Stimulated activated naive B cell treated with anti-CD40 and anti-IgM and Interleukin-4, amounts not matched to agents 10 μg/mL and 1 μg/mL and 100 μg/mL, for 72 hours (primary cell): ENCODE data around the gene NUP93.

Source experiments
- ATAC-seq, 2 donors: fragments of 150-1000 bp; cut with Tn5 transposase; replicated peaks; 2 replicates each; pipeline ENCODE4 v1.10.0; 2021; ENCODE audit warnings: moderate library complexity in 1 of 2
- DNase-seq: peaks from one replicate; pipeline ENCODE4 v3.0.0; 2021
- H3K27ac Mint-ChIP-seq: one replicate; pipeline ENCODE4 v1.8.0; 2022; ENCODE audit warnings: mild to moderate bottlenecking, mixed read lengths
- H3K27me3 Mint-ChIP-seq, 2 donors: one replicate each; pipeline ENCODE4 v1.8.0; 2022; ENCODE audit warnings: mixed read lengths in 2 of 2
- H3K36me3 Mint-ChIP-seq, 2 donors: one replicate each; pipeline ENCODE4 v1.8.0; 2022; ENCODE audit warnings: mixed read lengths in 2 of 2, mild to moderate bottlenecking in 1 of 2
- H3K4me1 Mint-ChIP-seq, 2 donors: one replicate each; pipeline ENCODE4 v1.8.0; 2022; ENCODE audit warnings: mixed read lengths in 2 of 2, mild to moderate bottlenecking in 1 of 2
- H3K4me3 Mint-ChIP-seq, 2 donors: one replicate each; pipeline ENCODE4 v1.8.0; 2022; ENCODE audit warnings: mild to moderate bottlenecking in 2 of 2, mixed read lengths in 2 of 2, moderate library complexity in 1 of 2
- H3K9me3 Mint-ChIP-seq, 2 donors: one replicate each; pipeline ENCODE4 v1.8.0; 2022; ENCODE audit warnings: mixed read lengths in 2 of 2, mild to moderate bottlenecking in 1 of 2

Gene NUP93

DNA sequence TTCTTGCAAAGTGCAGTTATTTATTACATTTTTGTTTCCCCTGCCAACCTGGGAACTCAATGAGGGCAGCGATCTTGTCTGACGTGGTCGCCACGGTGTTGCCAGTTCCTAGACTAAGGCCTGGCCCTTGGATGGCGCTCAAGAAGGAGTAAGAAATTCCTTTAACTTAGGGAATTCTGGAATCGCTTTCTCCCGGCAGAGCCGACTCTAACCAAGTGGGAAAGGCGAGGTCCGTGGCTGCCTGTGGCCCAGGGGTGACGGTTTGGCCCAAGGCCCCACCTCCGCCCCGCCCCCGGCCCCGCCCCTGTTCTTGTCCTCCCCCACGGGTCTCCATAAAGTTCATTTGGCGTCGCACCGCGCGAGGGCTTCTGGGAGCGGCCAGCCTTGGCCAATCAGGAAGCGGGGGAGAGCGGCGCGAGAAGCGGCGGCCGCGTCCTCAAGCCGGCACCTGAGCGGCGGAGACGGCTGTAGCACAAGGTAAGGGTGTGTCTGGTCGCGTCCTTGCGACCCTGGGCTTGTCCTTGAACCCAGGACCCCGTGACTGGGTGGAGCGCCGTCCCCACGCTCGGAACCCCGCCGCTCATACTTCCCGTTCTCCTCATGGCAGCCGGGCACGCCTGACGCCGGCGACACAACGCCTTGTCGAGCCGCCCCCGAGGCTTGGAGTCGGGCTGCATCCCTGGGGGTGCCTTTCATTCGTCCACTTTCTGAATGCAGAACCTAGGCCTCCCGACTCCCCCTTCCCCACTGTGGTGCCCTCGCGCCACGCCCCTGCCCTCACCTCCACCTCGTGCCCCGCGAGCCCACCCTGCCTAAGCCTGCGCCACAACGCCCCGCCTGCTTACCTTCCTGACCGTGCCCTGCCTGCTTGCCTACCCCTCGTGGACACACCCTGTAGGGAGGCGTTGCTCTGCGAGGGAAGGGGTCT, at the start of gene NUP93:
Gene NUP93 (plus strand): TSS at position 395 of the 928 bp plus-strand sequence. CDS start 18,119 bp downstream, outside the sequence.
- no peaks in the 10 kb centered on the region for H3K36me3 Mint-ChIP-seq
- peak within 1 kb of the TSS; percentile 82 for H3K27ac Mint-ChIP-seq
- ATAC-seq (peak; percentile 86 to 91), DNase-seq (peak; percentile 85)
- H3K27me3 Mint-ChIP-seq, result no peaks in the 10 kb centered on the region
- H3K4me3 Mint-ChIP-seq, result no peak within 1 kb of the TSS
- H3K9me3 Mint-ChIP-seq, result no peaks in the 10 kb centered on the region
- H3K4me1 Mint-ChIP-seq, result peaks cover 12% of the 10 kb centered on the region in 2 donors

DNA sequence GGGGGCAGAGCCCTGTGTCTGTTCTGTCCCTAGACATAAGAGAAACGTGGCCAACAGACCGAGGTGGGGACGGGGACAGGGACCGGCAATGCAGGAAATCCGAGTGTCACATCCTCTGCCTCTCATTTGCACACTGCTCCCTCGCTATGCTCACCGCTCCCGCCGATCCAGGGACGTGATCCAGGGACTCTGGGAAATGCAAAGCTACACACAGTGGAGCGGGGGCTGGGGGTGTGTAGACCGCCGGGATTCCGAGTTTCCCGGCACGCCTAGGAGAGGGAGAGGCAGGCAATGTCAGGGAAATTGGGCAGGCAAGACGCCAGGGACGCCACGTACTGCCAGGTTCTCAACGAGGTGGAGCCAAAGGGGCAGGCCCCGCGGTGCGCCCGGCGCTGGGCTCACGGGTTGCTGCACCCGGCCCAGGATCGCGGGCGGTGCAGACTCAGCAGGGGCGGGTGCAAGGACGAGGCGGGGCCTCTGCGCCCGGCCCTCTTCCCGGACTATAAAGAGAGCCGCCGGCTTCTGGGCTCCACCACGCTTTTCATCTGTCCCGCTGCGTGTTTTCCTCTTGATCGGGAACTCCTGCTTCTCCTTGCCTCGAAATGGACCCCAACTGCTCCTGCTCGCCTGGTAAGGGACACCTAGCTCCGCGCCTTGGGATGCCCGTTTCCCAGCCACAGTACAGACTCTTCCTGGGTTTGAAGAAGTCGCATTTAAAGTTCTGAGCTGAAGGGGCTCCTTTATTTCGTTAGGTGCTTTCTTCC, 47.8 kb upstream of the NUP93 start, which contains the start of gene MT1X:
Gene MT1X (plus strand): TSS at position 532 of the 764 bp plus-strand sequence. CDS start 71 bp downstream, at position 603.
- peak within 1 kb of the TSS; percentile 86 for H3K27ac Mint-ChIP-seq

DNA sequence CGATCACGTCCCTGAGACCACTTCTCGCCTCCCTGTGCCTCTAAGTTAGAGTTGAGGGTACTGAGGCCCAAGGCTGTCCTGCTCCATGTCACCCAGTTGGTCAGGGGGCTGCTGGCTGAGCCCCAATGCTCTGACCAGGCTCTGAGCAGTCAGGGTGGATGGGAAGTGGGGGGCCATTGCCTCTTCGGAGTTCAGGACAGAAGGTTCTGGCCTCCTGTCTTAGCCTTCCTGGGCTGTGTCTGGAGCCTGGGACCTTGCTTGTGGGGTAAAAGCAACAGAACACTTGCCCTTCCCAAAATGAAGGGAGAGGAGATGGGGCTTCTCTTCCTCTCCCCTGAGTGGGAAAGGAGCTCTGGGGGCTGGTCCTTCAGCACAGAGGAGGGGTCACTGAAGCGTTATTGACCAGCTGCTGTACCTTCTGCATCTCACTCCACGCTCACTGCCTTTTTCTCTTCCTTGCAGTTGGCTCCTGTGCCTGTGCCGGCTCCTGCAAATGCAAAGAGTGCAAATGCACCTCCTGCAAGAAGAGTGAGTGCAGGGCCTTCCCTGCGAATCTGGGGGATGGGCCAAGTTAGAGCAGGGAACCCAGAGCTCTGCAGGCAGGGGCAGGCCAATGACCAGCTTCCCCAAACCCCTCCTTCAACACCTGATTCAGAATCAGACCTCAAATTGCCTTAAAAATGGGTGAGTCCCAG, 47.1 kb upstream of the NUP93 start:
- H3K27ac Mint-ChIP-seq, result peak overlapping the region; percentile 86
- H3K27me3 Mint-ChIP-seq, result peaks cover 10 to 17% of the 10 kb centered on the region in 2 donors
- ATAC-seq, result peak; percentile 7 to 17
- no peaks in the 10 kb centered on the region for H3K9me3 Mint-ChIP-seq
- H3K4me1 Mint-ChIP-seq, result peaks cover 10 to 15% of the 10 kb centered on the region in 2 donors
- peak overlapping the region; percentile 91 to 92 for H3K4me3 Mint-ChIP-seq
- DNase-seq, result no peak
- peaks cover 7 to 10% of the 10 kb centered on the region in 2 donors for H3K36me3 Mint-ChIP-seq

More for the DNA sequence above, 47.8 kb upstream of the NUP93 start, which contains the start of gene MT1X:
- H3K9me3 Mint-ChIP-seq, result no peaks in the 10 kb centered on the region
- peaks cover 7 to 10% of the 10 kb centered on the region in 2 donors for H3K36me3 Mint-ChIP-seq
- H3K4me1 Mint-ChIP-seq, result peaks cover 10 to 15% of the 10 kb centered on the region in 2 donors
- peak; percentile 99 to 100 for ATAC-seq
- peak; percentile 82 for DNase-seq
- H3K4me3 Mint-ChIP-seq, result peak within 1 kb of the TSS; percentile 91 to 92
- peaks cover 14 to 20% of the 10 kb centered on the region in 2 donors for H3K27me3 Mint-ChIP-seq

DNA sequence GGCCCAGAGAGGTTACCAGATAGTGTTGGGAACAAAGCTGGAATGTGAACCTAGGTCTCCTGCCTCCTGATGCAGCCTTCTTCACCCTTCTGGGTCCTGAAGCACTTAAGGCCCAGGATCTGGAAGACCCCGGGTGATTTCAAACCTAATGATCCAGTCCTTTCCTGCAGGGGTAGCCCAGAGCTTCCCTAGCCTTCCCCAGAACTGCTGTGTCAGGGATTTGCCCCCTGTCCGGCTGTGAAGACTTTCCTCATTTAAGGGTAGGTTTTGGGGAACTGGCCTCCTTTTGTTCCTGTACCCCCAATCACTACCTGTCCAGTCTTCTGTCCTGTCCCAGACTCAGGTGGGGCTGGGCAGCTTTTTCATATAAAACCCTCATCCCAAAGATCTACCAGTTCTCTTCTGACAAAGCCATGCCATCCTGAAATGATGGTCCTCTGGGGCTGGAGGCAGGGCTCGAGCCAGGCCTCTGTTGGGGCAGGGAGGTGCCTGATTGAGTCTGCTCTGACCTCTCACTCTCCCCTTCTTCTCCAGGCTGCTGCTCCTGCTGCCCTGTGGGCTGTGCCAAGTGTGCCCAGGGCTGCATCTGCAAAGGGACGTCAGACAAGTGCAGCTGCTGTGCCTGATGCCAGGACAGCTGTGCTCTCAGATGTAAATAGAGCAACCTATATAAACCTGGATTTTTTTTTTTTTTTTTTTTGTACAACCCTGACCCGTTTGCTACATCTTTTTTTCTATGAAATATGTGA, 46.3 kb upstream of the NUP93 start:
- peak overlapping the region; percentile 91 to 92 for H3K4me3 Mint-ChIP-seq
- no peak for ATAC-seq
- peaks cover 11 to 18% of the 10 kb centered on the region in 2 donors for H3K27me3 Mint-ChIP-seq
- H3K36me3 Mint-ChIP-seq, result peaks cover 7 to 10% of the 10 kb centered on the region in 2 donors
- peaks cover 10 to 15% of the 10 kb centered on the region in 2 donors for H3K4me1 Mint-ChIP-seq
- DNase-seq, result no peak
- no peaks in the 10 kb centered on the region for H3K9me3 Mint-ChIP-seq
- H3K27ac Mint-ChIP-seq, result no peak overlapping the region

DNA sequence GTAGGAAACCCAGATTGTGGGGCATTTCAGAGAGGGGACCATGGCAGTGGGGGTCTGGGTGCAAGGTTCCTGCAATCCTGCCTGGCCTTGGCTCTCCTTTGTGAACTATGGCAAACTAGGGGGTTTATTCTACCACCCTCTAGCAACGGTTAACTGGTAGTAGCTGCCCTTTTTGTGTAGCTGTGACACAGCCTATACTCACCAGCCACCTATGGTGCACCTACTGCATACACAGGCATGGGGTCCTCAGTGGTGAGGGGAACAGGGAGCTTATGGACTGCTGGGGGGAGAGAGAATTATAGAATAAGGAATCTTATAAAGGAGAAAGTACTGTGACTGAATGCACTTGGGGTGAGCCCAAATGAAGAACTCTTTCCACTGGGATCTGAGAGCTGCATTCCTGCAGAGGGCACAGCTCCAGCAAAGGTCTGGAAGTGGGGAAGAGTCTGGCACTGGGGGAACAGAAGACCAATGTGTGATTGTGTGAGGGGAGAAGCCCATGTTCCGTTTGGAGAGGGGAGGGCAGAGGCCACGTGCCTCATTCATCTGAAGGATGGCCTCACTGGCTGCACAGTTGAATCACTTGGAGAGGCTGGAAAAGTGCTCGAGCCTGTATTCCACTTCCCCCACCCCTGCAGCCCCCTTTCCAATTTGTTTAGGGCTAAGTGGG, 45.5 kb upstream of the NUP93 start:
- H3K4me3 Mint-ChIP-seq, result no peak overlapping the region
- peaks cover 7 to 10% of the 10 kb centered on the region in 2 donors for H3K36me3 Mint-ChIP-seq
- no peaks in the 10 kb centered on the region for H3K9me3 Mint-ChIP-seq
- peaks cover 10 to 15% of the 10 kb centered on the region in 2 donors for H3K4me1 Mint-ChIP-seq
- peaks cover 11 to 21% of the 10 kb centered on the region in 2 donors for H3K27me3 Mint-ChIP-seq
- ATAC-seq (no peak), DNase-seq (no peak)
- peak overlapping the region; percentile 89 for H3K27ac Mint-ChIP-seq

DNA sequence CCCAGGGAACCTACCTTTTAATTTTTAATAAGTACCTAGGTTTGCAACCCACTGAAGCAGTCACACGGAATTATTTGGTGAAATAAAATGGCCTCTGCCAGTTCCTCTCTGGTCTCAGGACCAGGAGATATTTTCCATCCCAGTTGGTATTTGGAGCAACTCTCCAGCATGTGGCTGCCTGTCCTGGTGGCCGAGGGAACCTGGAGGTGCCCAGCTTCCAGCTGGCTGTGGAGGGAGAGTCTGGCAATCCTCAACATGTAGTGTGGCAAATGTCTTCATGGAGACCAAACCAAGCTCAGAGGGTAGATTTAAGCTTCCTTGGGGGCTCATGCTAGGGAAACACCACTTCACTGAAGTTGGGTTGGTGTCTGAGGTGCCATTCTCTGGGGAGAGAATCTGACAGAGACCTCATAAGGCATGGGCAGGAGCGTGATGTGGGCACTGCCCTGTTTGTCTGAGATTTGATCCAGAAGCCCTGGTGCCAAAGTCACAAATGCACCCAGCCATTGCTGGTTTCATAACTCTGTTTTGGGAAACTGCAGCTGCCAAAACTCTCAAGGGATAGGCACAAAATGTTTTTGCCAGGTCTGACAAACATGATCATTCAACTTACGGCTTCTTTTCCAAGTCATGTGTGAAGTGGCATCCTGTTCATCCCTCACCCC, 44.9 kb upstream of the NUP93 start:
- peaks cover 10 to 15% of the 10 kb centered on the region in 2 donors for H3K4me1 Mint-ChIP-seq
- H3K9me3 Mint-ChIP-seq, result no peaks in the 10 kb centered on the region
- H3K4me3 Mint-ChIP-seq, result no peak overlapping the region
- DNase-seq (no peak), ATAC-seq (no peak)
- peaks cover 11 to 26% of the 10 kb centered on the region in 2 donors for H3K27me3 Mint-ChIP-seq
- H3K27ac Mint-ChIP-seq, result no peak overlapping the region
- peaks cover 7 to 10% of the 10 kb centered on the region in 2 donors for H3K36me3 Mint-ChIP-seq

DNA sequence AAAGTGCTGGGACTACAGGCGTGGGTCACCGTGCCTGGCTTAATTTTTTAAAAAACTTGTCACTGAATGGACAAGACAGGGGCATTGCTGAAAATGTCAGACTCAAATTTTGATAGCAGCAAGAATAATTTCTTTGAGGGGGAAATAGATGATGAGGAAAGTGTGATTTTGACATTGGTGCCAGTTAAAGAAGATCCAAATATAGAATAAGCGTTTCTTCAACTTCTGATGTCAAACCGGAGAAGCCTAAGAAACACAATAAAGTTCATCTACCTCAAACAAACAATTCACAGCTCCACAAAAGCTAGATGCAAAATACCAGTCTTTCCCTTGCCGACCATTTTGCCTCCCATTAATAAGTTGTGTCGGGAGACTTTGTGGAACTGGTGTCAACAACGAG, 43.2 kb upstream of the NUP93 start:
- H3K27me3 Mint-ChIP-seq, result peaks cover 17 to 34% of the 10 kb centered on the region in 2 donors
- peaks cover 7 to 10% of the 10 kb centered on the region in 2 donors for H3K36me3 Mint-ChIP-seq
- no peak overlapping the region for H3K4me3 Mint-ChIP-seq
- no peak for DNase-seq
- peaks cover 7 to 15% of the 10 kb centered on the region in 2 donors for H3K4me1 Mint-ChIP-seq
- ATAC-seq, result no peak
- H3K9me3 Mint-ChIP-seq, result no peaks in the 10 kb centered on the region
- H3K27ac Mint-ChIP-seq, result no peak overlapping the region

DNA sequence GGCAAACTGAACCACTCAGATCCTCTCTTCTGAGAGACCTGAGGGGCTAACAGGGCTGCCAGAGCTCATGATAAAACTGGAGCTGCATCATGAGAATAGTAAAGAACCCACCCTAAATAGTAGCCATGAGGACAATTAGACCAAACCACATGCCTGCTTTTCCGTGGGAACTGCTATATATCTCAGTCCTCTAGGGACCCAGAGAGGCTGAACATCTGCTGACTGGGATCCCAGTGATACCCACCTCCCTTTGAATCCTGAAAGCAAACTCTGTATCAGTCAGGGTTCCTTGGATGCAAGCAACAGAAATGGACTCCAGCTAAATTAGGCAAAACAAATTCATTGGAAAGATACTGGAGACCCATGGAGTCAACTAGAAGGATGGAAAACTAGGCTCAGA, 41.2 kb upstream of the NUP93 start:
- Mint-ChIP-seq H3K36me3 (peaks cover 7 to 10% of the 10 kb centered on the region in 2 donors), H3K4me3 (no peak overlapping the region), H3K27ac (no peak overlapping the region), H3K9me3 (no peaks in the 10 kb centered on the region), H3K27me3 (peaks cover 17 to 34% of the 10 kb centered on the region in 2 donors), H3K4me1 (peaks cover 0 to 1% of the 10 kb centered on the region in 2 donors)
- no peak for ATAC-seq
- DNase-seq, result no peak

DNA sequence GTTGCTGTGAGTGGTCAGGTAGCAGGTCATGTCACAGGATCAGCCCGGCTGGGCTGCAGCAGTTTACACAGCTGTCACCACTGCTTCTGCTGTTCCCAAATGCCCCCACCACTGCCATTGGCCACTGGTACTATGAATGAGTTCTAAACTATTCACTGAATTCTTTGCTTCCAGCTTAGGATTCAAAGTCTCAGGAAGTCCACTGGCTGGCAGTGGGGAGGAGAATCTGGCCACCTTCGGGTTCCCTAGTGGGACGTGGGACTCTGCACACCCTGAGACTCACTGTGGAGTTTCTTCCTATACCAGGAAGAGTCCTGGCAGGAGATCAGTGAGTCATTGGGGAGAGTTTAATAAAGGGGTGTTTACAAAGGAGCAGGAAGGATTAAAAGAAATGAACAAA, 40.8 kb upstream of the NUP93 start:
- Mint-ChIP-seq H3K36me3 (peaks cover 5 to 8% of the 10 kb centered on the region in 2 donors), H3K9me3 (no peaks in the 10 kb centered on the region), H3K4me1 (no peaks in the 10 kb centered on the region), H3K27ac (no peak overlapping the region), H3K4me3 (no peak overlapping the region), H3K27me3 (peaks cover 17 to 31% of the 10 kb centered on the region in 2 donors)
- no peak for ATAC-seq
- DNase-seq, result no peak

DNA sequence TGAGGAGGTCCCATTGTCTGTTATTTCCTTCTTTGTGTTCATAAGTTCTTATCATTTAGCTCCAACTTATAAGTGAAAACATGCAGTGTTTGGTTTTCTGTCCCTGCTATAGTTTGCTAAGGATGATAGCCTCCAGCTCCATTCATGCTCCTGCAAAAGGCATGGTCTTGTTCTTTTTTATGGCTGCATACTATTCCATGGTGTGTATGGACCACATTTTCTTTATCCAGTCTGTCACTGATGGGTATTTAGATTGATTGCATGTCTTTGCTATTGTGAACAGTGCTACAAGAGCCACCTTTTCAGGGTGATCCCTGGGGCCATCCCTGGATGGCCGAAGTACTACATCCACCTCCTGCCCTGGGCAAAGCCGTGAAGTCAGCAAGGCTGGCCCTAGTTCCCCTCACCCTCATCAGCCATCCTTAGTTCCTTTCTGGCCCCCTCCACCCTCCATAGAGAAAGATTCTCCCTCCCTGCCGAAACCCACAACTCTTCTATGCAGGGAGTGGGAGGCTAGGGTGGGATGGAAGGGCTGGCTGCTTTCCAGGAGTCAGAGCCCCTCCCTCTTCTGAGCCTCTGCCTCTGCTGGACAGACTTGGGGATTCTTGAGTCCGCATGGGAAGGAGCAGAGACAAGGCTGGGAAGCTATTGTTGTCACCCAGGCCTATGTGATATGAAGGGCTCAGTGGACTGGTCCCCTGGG, 39.4 kb upstream of the NUP93 start:
- H3K27ac Mint-ChIP-seq, result no peak overlapping the region
- peaks cover 17 to 26% of the 10 kb centered on the region in 2 donors for H3K27me3 Mint-ChIP-seq
- H3K36me3 Mint-ChIP-seq, result peaks cover 3 to 4% of the 10 kb centered on the region in 2 donors
- H3K4me1 Mint-ChIP-seq, result no peaks in the 10 kb centered on the region
- H3K4me3 Mint-ChIP-seq, result no peak overlapping the region
- ATAC-seq, result no peak
- DNase-seq, result no peak
- H3K9me3 Mint-ChIP-seq, result no peaks in the 10 kb centered on the region

DNA sequence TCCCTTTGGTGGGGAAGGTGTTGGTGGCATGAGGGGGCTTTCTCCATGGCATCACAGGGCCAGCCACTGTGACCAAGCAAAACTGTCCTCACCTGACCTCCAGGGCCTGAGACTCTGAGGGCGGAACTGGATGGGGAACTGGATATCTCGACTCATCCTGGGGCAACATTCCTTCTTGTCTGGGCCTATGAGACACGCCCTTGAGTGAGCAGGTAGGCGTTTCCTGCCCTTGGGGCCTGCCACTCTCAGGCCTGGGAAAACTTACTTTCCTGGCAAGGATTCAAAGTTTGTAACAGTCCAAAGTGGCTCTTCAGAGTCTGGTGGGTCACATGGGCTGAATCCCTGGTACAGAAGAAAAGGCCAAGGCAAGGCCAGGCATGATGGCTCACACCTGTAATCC, 38.0 kb upstream of the NUP93 start:
- H3K4me1 Mint-ChIP-seq, result no peaks in the 10 kb centered on the region
- H3K36me3 Mint-ChIP-seq, result peaks cover 0 to 2% of the 10 kb centered on the region in 2 donors
- H3K9me3 Mint-ChIP-seq, result no peaks in the 10 kb centered on the region

DNA sequence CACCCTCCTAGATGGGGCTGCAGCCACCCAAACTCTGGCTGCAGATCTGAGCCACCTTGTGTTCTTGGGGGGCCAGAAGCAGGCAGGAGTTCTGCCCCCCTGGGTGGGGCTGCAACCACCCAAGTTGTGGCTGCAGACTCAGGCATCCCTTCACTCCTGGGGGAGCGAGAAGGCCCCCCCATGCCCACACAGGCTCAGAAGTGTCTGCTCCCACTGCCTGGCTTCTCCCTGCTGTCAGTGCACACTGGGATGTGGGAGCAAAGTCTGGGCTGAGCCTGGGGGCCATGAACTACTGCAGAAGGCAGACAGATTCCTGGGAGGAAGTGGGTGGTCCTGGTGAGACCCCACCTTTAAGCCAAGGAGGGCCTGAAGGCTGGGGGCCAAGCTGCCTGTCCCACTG, 34.7 kb upstream of the NUP93 start:
- H3K4me3 Mint-ChIP-seq, result no peak overlapping the region
- no peak overlapping the region for H3K27ac Mint-ChIP-seq
- peaks cover 0 to 4% of the 10 kb centered on the region in 2 donors for H3K36me3 Mint-ChIP-seq
- peaks cover 0 to 6% of the 10 kb centered on the region in 2 donors for H3K9me3 Mint-ChIP-seq
- no peak for DNase-seq
- ATAC-seq, result no peak
- peaks cover 6% of the 10 kb centered on the region in 2 donors for H3K27me3 Mint-ChIP-seq
- no peaks in the 10 kb centered on the region for H3K4me1 Mint-ChIP-seq

More for the DNA sequence above, 38.0 kb upstream of the NUP93 start:
- no peak for ATAC-seq
- Mint-ChIP-seq H3K27ac (no peak overlapping the region), H3K4me3 (no peak overlapping the region), H3K27me3 (peaks cover 11 to 22% of the 10 kb centered on the region in 2 donors)
- DNase-seq, result no peak
